ENCODE measurements around the gene MSANTD3. TPM values are rescaled to one million over a fixed set of nuclear protein-coding genes. Genes with fewer than 3 reads are reported as not detected.
A peak's percentile ranks its signal among the peaks of the same experiment; 100 is the strongest.

MSANTD3 gene
- total and polyA plus RNA-seq, 2 of the 13 experiments (the other 11 are each of a cell fraction or from before 2014, with no cell fraction given): 10.1 to 19.2 TPM

DNA sequence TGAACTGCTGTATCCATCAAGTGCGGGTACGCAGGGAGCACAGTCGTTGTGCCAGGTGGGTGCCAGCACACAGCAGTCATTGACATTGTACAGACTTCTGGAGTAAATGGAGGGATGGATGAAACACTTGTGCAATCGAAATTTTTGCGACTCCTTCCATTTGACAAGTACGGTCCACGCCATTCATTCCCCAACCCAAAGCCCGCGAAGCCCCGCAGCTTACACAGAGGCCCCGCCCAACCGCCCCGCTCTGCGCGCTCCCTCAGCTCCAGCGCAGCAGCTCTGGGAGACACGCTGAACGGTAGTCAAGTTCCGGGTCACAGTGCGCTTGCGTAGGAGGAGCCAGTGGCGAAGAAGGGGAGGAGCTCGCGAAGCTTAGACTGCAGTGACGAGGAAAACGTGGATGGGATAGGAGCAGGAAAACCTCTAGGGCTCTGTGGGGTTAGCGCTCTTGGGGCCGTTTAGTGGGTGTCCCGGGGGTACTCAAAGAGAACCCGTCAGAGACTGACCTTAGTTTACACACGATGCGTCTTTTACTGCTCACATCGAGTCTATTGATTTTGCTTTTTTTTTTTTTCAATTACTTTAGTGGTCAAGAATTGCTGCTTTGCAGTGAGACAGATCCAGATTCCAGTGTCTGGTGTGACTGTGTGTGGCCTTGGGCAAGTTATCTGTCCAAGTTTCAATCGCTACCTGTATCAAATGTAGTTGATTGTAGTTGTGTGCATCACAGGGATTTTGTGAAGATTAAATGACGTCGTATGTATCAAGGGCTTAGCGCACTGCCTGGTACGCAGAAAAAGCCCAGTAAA, 15.3 kb upstream of the MSANTD3 start (continued):
- TF ChIP-seq, protein P1, sequence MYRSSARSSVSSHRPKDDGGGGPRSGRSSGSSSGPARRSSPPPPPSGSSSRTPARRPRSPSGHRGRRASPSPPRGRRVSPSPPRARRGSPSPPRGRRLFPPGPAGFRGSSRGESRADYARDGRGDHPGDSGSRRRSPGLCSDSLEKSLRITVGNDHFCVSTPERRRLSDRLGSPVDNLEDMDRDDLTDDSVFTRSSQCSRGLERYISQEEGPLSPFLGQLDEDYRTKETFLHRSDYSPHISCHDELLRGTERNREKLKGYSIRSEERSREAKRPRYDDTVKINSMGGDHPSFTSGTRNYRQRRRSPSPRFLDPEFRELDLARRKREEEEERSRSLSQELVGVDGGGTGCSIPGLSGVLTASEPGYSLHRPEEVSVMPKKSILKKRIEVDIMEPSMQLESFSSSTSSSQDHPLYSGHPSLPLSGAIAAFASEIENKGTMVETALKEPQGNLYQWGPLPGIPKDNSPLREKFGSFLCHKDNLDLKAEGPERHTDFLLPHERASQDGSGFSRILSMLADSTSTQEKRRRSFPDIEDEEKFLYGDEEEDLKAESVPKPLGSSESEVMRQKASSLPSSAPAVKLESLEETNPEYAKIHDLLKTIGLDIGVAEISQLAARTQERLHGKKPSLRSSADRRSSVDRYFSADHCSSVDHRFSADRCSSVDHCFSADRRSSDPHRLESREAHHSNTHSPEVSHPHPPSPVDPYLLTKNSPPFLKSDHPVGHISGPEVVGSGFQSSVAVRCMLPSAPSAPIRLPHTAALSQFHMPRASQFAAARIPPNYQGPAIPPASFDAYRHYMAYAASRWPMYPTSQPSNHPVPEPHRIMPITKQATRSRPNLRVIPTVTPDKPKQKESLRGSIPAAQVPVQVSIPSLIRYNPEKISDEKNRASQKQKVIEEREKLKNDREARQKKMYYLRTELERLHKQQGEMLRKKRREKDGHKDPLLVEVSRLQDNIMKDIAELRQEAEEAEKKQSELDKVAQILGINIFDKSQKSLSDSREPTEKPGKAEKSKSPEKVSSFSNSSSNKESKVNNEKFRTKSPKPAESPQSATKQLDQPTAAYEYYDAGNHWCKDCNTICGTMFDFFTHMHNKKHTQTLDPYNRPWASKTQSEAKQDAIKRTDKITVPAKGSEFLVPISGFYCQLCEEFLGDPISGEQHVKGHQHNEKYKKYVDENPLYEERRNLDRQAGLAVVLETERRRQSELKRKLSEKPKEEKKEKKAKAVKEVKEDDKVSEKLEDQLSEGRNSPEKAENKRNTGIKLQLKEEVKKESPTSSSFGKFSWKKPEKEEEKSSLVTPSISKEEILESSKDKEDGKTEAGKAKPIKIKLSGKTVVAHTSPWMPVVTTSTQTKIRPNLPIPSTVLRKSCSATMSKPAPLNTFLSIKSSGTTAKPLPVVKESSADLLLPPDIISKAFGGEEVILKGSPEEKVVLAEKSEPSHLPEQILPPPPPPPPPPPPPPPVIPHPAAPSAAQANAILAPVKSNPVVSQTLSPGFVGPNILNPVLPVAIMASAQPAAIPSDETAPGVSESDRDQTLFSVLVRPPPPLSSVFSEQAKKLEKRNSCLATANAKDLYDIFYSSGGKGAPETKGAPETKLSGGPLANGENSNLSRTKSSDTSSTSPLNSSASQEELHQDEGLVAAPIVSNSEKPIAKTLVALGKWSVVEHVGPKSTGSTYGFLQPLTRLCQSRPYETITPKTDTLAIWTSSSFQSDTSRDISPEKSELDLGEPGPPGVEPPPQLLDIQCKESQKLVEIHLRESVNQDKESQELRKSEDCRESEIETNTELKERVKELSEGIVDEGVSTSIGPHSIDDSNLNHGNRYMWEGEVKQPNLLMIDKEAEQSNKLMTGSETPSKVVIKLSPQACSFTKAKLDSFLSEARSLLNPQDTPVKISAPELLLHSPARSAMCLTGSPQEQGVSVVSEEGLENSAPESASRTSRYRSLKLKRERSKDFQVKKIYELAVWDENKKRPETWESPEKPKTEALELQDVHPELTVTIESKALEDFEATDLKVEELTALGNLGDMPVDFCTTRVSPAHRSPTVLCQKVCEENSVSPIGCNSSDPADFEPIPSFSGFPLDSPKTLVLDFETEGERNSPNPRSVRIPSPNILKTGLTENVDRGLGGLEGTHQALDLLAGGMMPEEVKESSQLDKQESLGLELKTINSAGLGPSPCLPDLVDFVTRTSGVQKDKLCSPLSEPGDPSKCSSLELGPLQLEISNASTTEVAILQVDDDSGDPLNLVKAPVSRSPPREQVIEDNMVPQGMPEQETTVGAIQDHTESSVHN (CRISPR knock-in tag; IDR thresholded peaks at IDR 0.05): 0 out of 2 replicates have a peak, but pooled peaks have one; percentile 77
- peak; percentile 52; the same call in 1 of the 2 replicates for TF ChIP-seq SP4 (CRISPR knock-in tag; IDR thresholded peaks at IDR 0.05)
- TF ChIP-seq ELF1 (CRISPR knock-in tag; IDR thresholded peaks at IDR 0.05): peak; percentile 94
- TF ChIP-seq ZMYM3 (CRISPR knock-in tag; IDR thresholded peaks at IDR 0.05): no peak
- TF ChIP-seq NCOA5 (CRISPR knock-in tag; IDR thresholded peaks at IDR 0.05): no peak
- TF ChIP-seq ZSCAN9 (CRISPR knock-in tag; IDR thresholded peaks at IDR 0.05; ENCODE audit: borderline replicate concordance): peak; percentile 33; the same call in 1 of the 2 replicates
- TF ChIP-seq THAP11 (CRISPR knock-in tag; IDR thresholded peaks at IDR 0.05): peak; percentile 70
- peak; percentile 48; the same call in 1 of the 2 replicates for TF ChIP-seq ZBTB38 (CRISPR knock-in tag; IDR thresholded peaks at IDR 0.05)
- TF ChIP-seq ZNF605 (CRISPR knock-in tag; IDR thresholded peaks at IDR 0.05): peak; percentile 87
- TF ChIP-seq, protein P2, sequence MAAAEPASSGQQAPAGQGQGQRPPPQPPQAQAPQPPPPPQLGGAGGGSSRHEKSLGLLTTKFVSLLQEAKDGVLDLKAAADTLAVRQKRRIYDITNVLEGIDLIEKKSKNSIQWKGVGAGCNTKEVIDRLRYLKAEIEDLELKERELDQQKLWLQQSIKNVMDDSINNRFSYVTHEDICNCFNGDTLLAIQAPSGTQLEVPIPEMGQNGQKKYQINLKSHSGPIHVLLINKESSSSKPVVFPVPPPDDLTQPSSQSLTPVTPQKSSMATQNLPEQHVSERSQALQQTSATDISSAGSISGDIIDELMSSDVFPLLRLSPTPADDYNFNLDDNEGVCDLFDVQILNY (CRISPR knock-in tag; conservative IDR thresholded peaks at IDR 0.05): 0 out of 2 replicates have a peak, but pooled peaks have one; percentile 41
- TF ChIP-seq ZFP36L2 (CRISPR knock-in tag; IDR thresholded peaks at IDR 0.05): 0 out of 2 replicates have a peak, but pooled peaks have one; percentile 48
- TF ChIP-seq SP1 (IDR thresholded peaks at IDR 0.05): no peak
- peak; percentile 62 for TF ChIP-seq SP1 (CRISPR knock-in tag; IDR thresholded peaks at IDR 0.05)
- TF ChIP-seq, protein P3, sequence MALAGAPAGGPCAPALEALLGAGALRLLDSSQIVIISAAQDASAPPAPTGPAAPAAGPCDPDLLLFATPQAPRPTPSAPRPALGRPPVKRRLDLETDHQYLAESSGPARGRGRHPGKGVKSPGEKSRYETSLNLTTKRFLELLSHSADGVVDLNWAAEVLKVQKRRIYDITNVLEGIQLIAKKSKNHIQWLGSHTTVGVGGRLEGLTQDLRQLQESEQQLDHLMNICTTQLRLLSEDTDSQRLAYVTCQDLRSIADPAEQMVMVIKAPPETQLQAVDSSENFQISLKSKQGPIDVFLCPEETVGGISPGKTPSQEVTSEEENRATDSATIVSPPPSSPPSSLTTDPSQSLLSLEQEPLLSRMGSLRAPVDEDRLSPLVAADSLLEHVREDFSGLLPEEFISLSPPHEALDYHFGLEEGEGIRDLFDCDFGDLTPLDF (CRISPR knock-in tag; IDR thresholded peaks at IDR 0.05): peak; percentile 51; the same call in 1 of the 2 replicates
- peak; percentile 45; the same call in 1 of the 2 replicates for TF ChIP-seq ZBTB7B (CRISPR knock-in tag; IDR thresholded peaks at IDR 0.05)
- peak; percentile 70; the same call in 1 of the 2 replicates for TF ChIP-seq ZNF430 (CRISPR knock-in tag; IDR thresholded peaks at IDR 0.05)
- TF ChIP-seq SMC3 (IDR thresholded peaks at IDR 0.05; ENCODE audit: low read length): no peak
- TF ChIP-seq, protein P4, sequence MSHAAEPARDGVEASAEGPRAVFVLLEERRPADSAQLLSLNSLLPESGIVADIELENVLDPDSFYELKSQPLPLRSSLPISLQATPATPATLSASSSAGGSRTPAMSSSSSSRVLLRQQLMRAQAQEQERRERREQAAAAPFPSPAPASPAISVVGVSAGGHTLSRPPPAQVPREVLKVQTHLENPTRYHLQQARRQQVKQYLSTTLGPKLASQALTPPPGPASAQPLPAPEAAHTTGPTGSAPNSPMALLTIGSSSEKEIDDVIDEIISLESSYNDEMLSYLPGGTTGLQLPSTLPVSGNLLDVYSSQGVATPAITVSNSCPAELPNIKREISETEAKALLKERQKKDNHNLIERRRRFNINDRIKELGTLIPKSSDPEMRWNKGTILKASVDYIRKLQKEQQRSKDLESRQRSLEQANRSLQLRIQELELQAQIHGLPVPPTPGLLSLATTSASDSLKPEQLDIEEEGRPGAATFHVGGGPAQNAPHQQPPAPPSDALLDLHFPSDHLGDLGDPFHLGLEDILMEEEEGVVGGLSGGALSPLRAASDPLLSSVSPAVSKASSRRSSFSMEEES (CRISPR knock-in tag; IDR thresholded peaks at IDR 0.05): peak; percentile 36; the same call in 1 of the 2 replicates
- peak; percentile 9 for TF ChIP-seq TEAD3 (CRISPR knock-in tag; optimal IDR thresholded peaks at IDR 0.05; ENCODE audit: borderline replicate concordance)
